Calu3 (cell line): ENCODE measurements around the gene DNAH7. TPM values are rescaled to one million over a fixed set of nuclear protein-coding genes. Genes with fewer than 3 reads are reported as not detected.

Source experiments
- BruUV-seq: library from RNA; stranded (reverse); fragments of 400-500 nt; replicated peaks from 2 replicates; lab custom pipeline; 2021; lab: Mats Ljungman, UMichigan
- CTCF ChIA-PET: fragments of 300-600 bp; sonication (Branson Sonifier 250); formaldehyde crosslinking; loops from one replicate; lab custom pipeline; 2022; ENCODE audit warnings: antibody characterized with exemption; lab: Charles Lee
- DNase-seq: peaks from one replicate; pipeline ENCODE4 v3.0.0; 2022
- H3K27ac Mint-ChIP-seq: one replicate; pipeline ENCODE4 v1.8.0; 2022; ENCODE audit warnings: mixed read lengths; ENCODE audit not compliant: unreplicated experiment
- H3K27me3 Mint-ChIP-seq: one replicate; pipeline ENCODE4 v1.8.0; 2022; ENCODE audit warnings: mixed read lengths; ENCODE audit not compliant: unreplicated experiment
- H3K36me3 Mint-ChIP-seq: one replicate; pipeline ENCODE4 v1.8.0; 2022; ENCODE audit warnings: mild to moderate bottlenecking, moderate library complexity, mixed read lengths; ENCODE audit not compliant: insufficient read depth, unreplicated experiment
- H3K4me1 Mint-ChIP-seq: one replicate; pipeline ENCODE4 v1.8.0; 2022; ENCODE audit warnings: mild to moderate bottlenecking, low read depth, mixed read lengths; ENCODE audit not compliant: unreplicated experiment
- H3K4me3 Mint-ChIP-seq: one replicate; pipeline ENCODE4 v1.8.0; 2022; ENCODE audit warnings: mild to moderate bottlenecking, low read depth, moderate library complexity, mixed read lengths; ENCODE audit not compliant: unreplicated experiment
- H3K9me3 Mint-ChIP-seq: one replicate; pipeline ENCODE4 v1.8.0; 2022; ENCODE audit warnings: low read depth, mixed read lengths; ENCODE audit not compliant: unreplicated experiment
- intact Hi-C: fragments of 100-400 bp; cut with micrococcal nuclease; formaldehyde crosslinking; loops from one replicate; pipeline ENCODE4 v1.10.0; 2022; ENCODE audit not compliant: unreplicated experiment
- total RNA-seq: library from RNA; stranded (reverse); gene quantifications from 2 replicates; pipeline ENCODE4 v1.2.3, GENCODE V29; 2022
- TF ChIP-seq, protein P1 (sequence below): fragments of 200-600 bp; IDR thresholded peaks from one replicate; pipeline ENCODE4 v1.8.0; 2022; ENCODE audit warnings: antibody characterized with exemption; ENCODE audit not compliant: unreplicated experiment

Gene DNAH7
- total RNA-seq, 1 experiment from 2014 or later: 2.5 TPM

DNA sequence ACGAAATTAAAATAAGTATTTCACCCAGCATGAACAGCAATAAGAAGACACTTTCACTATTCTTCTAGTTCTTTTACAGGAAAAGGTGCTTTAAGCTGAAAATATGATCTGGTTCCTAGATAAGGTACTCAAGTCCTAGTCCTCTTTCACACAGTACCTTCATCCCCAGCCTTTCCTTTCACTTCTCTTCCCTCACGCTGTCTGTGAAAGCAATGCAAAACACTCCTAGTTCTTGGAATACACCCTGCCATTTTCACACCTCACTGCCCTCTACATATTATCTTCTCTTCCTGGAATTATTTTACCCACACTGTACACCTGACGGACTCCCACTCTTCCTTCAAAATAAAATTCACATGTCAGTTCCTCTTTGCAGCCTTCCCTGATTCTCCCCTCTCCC, 82.9 kb downstream of the DNAH7 start:
- no peak for DNase-seq
- no peaks in the 10 kb centered on the region for H3K27me3 Mint-ChIP-seq
- peaks cover 2% of the 10 kb centered on the region for H3K9me3 Mint-ChIP-seq
- H3K4me1 Mint-ChIP-seq: peaks cover 19% of the 10 kb centered on the region
- H3K36me3 Mint-ChIP-seq: no peaks in the 10 kb centered on the region
- no peak overlapping the region for H3K27ac Mint-ChIP-seq
- H3K4me3 Mint-ChIP-seq: no peak overlapping the region
- TF ChIP-seq, protein P1, sequence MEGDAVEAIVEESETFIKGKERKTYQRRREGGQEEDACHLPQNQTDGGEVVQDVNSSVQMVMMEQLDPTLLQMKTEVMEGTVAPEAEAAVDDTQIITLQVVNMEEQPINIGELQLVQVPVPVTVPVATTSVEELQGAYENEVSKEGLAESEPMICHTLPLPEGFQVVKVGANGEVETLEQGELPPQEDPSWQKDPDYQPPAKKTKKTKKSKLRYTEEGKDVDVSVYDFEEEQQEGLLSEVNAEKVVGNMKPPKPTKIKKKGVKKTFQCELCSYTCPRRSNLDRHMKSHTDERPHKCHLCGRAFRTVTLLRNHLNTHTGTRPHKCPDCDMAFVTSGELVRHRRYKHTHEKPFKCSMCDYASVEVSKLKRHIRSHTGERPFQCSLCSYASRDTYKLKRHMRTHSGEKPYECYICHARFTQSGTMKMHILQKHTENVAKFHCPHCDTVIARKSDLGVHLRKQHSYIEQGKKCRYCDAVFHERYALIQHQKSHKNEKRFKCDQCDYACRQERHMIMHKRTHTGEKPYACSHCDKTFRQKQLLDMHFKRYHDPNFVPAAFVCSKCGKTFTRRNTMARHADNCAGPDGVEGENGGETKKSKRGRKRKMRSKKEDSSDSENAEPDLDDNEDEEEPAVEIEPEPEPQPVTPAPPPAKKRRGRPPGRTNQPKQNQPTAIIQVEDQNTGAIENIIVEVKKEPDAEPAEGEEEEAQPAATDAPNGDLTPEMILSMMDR: no peak
- intact Hi-C loops: no loop called here
- CTCF ChIA-PET: no interaction called here
- no TSS peak for BruUV-seq

DNA sequence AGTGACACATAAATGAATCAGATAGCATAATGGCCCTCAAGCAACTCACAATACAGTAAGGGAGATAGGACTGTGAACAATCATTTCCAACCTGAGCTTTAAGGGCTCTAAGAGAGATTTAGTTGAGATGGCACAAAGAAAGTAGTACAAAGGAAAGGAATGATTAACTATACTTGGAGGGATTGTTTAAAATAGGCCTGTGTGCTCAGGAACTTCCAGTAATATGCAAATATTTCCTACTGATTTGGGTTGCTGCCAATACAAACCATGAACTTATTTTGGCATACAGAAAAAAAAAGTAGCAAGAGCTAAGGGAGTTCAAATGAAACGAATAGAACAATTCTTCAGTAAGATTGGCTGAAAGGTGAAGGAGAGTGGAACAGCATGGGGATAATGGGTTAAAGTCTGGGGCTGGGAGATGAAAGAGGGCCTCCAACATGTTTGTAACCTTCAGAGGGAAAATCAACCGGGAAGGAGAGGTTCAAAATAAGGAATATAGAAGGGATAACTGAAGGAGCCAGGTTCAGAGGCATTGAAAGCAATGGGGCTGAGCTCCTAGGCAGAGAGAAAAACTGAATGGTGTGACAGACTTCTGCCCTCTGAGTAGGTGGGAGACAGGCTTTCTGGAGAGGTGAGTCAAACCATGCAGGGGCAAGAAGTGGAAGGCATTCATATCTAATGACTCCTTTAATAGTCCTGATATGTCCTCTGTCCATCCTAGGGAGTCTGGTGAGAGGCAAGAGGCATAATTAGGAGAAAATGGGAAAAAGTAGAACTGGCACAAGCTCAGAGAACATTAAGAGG, 83.5 kb downstream of the DNAH7 start:
- no peak overlapping the region for H3K4me3 Mint-ChIP-seq
- H3K4me1 Mint-ChIP-seq: peaks cover 19% of the 10 kb centered on the region
- H3K27me3 Mint-ChIP-seq: no peaks in the 10 kb centered on the region
- intact Hi-C loops: no loop called here
- CTCF ChIA-PET: no interaction called here
- no TSS peak for BruUV-seq
- H3K36me3 Mint-ChIP-seq: no peaks in the 10 kb centered on the region
- no peak overlapping the region for H3K27ac Mint-ChIP-seq
- H3K9me3 Mint-ChIP-seq: peaks cover 5% of the 10 kb centered on the region
- DNase-seq: no peak
- TF ChIP-seq, protein P1: no peak

DNA sequence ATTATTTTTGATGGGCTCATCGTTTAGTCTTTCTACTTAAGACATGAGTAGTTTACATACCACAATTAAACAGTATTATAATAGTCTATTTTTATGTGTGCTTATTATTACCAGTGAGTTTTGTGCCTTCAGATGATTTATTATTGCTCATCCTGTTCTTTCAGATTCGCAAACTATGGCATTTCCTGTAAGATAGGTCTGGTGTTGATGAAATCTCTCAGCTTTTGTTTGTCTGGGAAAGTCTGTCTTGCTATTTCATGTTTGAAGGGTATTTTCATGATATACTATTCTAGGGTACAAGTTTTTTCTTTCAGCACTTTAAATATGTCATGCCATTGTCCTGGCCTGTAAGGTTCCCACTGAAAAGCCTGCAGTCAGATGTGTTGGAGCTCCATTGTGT, 101.3 kb downstream of the DNAH7 start:
- Mint-ChIP-seq H3K9me3 (no peaks in the 10 kb centered on the region), H3K27me3 (no peaks in the 10 kb centered on the region), H3K36me3 (no peaks in the 10 kb centered on the region), H3K4me3 (no peak overlapping the region), H3K4me1 (no peaks in the 10 kb centered on the region), H3K27ac (no peak overlapping the region)
- TF ChIP-seq, protein P1: no peak
- CTCF ChIA-PET: no interaction called here
- BruUV-seq: no TSS peak
- DNase-seq: no peak
- intact Hi-C loops: no loop called here

DNA sequence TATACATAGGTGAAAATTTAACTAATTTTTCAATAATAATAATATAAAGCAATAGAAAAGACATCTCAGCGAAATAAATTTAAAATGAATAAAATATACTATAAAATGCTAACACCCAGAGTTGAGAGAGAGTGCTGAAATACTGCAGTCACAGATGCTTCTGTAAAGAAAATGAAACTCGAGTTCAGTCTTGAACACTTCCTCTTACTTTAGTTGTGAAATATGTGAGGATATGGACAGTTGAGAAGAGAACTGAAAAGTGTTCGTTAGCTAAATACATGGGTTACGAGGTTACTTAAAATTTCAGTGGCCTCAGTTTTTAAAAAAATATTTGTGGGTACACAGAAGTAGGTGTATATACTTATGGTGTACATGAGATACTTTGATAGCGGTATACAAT, 106.8 kb downstream of the DNAH7 start:
- BruUV-seq: no TSS peak
- no peak overlapping the region for H3K4me3 Mint-ChIP-seq
- H3K36me3 Mint-ChIP-seq: no peaks in the 10 kb centered on the region
- H3K4me1 Mint-ChIP-seq: no peaks in the 10 kb centered on the region
- H3K27me3 Mint-ChIP-seq: no peaks in the 10 kb centered on the region
- H3K9me3 Mint-ChIP-seq: no peaks in the 10 kb centered on the region
- no peak for DNase-seq
- intact Hi-C loops: no loop called here
- no peak overlapping the region for H3K27ac Mint-ChIP-seq
- TF ChIP-seq, protein P1: no peak
- CTCF ChIA-PET: no interaction called here
